HK-2 (cell line): ENCODE results near the gene CADPS2.

Experiments
- DNase-seq: peaks from one replicate; pipeline ENCODE4 v3.0.0-alpha.2; 2018; ENCODE audit not compliant: unreplicated experiment

Gene CADPS2

DNA sequence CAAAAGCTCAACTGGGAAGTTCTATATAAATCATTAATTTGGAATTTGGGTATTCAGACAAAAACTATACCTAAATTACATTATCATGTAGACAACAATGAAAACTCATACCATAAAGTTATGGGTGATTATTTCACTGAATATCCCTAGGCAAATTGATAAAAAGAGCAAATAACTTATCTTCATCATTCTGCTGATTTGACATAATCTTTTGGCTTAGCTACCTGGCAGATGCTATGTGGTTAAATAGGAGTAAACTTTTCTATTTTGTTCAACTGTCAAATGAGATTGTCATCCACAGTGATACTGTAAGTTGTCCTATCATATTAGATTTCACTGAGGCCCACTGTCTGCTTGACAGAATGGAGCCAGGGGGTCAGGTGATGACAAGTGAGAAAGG, 432.8 kb downstream of the CADPS2 start:
- no peak for DNase-seq

DNA sequence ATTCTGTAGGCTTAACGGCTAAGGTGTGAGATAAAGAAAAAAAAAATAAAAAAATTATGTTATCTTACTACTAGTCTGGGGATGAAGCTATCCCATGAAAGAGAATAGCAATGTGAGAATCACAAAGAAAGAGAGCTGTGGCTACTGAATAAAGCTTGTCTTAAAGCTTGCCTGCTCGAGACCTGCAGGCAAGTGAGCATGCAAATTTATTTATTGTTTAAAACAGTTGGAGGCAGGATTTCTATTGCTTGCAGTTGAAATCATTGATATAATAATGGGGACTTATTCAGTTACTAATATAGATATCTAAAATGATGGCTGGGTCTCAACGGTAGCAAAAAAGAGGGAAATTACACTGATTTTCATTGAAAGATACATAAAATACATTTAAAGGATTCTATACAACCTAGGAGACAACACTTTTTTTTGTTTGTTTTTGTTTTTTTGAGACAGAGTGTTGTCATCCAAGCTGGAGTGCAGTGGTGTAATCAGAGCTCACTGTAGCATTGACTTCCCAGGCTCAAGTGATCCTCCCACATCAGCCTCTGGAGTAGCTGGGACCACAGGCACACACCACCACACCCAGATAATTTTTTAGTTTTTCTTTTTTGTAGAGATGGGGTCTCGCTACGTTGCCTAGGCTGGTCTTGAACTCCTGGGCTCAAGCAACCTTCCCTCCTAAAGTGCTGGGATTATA, 437.2 kb downstream of the CADPS2 start:
- DNase-seq: no peak

DNA sequence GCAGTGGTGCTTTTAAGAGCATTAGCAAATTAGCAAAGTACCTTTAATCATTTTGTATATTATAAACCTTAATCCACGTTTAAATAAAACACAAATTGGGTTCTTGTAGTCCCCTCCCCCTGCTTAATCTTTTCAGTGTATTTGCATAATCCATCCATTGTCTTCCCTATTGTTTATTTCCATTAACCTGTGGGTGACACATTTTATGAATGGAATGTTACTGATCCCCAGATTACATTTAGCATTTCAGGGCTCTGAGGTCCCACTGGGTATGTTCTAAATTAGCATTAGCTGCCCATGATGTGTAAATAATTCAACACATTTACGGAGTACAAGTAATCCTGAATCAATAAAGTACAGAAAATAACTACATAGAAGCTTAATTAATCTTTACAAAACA, 443.3 kb downstream of the CADPS2 start:
- DNase-seq: no peak

GRCh38 chr7:122438492-122438891, 447.8 kb downstream of the CADPS2 start:
- no peak for DNase-seq

DNA sequence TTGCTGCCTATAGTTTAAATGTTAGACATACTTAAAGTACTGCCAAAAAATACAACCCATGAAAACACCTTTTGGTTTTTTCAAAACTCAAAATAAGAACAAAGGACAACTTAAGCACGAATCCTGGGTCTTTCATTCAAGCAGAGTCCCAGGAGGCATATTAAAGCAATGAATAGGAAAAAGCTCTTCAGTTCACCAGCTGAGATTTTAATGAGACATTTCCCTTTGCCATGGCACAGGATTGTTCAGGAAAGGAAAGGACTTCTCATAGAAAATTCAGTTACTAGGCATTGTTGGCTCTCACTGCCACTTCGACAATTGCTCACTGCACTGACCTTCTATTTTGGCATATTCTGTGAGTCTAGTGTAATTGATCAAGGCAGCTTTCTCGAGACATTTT, 448.3 kb downstream of the CADPS2 start:
- DNase-seq: no peak

GRCh38 chr7:122433765-122434164, 452.5 kb downstream of the CADPS2 start:
- DNase-seq: no peak

DNA sequence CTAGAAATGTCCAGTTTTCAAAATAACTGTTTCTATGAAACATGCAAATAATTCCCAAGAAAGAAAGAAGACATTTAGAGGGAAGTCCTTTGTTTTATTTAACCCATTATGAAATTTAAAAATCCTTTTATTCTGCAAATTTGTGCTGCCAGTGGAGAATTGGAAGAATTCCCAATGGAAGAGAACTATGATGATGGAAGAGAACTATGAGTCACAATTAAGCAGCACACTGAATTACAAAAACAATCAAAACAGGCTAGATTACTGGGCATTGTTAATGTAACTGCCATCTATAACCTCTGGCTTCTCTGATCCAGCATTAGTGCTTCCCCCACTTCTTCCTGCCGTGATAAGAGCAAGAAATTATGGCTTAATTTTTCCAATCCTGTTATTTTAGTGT, 455.6 kb downstream of the CADPS2 start:
- DNase-seq: no peak

DNA sequence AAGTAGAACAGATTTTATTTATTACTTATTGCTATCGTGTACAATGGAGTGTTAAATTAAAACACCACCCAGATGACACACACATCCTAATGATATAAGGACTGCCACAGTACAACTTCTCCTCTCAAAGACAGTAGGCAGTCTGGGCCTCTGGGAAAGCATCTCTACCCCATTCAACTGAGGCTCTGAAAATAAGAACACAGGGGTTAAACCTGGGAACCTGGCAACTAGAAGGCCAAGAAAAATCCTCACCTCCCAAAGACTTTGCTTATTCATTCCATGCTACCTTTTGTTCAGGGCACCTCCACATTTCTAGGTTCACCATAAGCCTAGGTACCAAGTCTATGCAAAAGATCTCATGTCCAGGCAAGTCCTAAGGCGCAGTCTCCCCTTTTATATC, 456.3 kb downstream of the CADPS2 start:
- DNase-seq: no peak

GRCh38 chr7:122425731-122426130, 460.5 kb downstream of the CADPS2 start:
- DNase-seq: no peak

DNA sequence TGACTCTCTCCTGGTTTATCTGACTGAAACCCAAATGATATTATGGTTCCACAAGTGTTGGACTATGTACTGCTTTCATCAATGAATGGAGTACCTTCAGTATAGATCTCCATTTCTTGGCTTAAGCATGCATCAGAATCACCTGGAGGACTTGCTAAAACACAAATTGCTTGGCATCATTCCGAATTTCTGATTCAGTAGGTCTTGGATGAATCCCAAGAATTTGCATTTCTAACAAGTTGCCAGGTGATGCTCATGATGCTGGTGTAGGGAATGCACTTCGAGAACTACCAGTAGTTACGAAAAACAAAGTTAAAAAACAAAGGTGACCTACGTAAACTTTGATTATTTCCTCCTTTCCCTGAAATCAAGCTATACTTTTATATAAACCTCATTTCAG, 462.7 kb downstream of the CADPS2 start:
- no peak for DNase-seq

DNA sequence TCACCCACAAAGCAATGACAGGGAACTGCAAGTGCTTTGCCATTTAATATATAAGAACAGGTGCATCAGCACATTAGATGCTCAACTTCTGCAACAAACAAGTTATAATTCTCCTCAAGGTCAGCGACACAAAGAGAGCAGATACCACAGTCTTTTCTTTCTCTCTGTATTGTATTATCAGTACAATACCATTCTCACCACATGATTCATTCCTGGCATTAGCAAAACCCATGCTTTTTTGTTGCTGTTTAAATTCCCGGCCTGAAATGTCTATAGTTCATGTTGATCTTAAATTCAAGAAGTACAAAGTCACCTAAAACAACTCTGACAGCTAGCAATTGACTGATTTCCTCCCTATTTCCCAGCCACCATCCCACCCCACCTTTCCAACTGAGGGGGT, 469.9 kb downstream of the CADPS2 start:
- no peak for DNase-seq

DNA sequence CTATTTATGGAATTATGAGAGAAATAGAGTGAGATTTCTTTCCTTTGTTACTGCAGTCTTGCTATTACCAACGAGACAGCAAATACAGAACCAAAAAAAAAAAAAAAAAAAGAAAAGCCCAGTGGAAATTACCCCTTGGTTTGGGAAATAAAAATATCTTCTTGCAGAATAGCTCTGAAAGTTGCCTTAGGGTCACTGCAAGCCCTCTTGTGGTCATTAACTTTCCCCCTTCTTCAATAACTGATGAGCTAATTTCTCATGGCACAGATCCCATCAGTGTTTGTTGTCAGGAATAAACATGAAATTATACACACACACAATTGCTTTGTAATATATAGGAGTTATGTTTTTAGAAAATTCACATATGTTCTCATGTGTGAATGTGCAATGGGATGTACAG, 470.8 kb downstream of the CADPS2 start:
- no peak for DNase-seq

GRCh38 chr7:122413339-122413738, 472.9 kb downstream of the CADPS2 start:
- no peak for DNase-seq

DNA sequence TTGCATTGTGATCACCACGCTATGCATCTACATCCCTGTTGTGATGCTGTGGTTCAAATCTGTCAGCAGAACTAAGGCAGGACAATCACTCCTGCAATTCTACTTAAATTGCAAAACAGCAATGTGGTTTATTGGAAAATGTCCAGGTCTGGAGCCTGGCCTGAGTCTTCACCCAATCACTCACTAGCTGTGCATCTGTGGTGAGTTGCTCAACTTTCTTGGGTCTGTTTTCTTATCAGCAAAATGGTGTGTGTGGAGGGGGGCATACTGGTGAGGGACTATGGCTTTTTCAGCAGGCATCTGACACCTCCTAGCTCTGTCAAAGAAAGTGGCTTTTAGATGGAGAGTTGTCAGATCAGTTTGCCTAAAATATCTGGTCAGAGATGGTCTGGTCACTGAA, 473.4 kb downstream of the CADPS2 start:
- no peak for DNase-seq

DNA sequence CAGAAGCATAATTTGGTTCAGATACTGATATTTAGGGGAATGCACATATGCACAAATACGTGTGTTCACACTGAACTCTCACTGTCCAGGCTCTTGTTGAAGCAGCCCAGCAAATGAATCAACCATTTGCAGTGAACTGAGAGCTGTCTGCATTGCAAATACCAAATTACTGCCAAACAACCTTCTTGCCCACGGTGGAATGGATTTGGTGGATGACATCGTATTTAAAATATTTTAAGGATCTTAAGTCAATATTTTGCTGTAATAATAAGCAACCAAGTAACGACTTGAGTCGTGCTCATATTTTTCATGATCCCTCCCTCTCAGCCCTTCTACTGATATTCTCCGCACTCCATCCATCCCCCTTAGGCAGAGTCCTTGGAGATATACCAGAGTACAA, 473.8 kb downstream of the CADPS2 start:
- no peak for DNase-seq

DNA sequence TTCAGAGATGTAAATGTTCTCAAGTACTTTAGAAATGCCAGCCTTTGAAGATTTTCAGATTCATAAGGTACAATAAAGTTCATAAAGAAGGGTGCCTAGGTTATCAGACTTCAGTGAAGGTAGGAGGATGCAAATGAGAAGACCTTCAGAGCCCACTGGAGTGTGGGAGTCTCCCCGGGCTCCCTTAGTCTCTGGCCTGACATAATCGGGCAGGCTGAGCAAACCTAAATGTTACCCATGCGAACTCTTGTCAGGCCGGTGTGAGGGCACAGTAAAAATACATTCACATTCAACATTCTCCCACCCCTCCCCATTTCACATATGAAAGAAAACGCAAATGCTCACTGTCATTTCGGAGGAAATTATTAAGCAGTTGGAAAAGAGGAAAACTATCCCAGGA, 479.1 kb downstream of the CADPS2 start:
- DNase-seq: no peak

GRCh38 chr7:122403113-122403512, 483.1 kb downstream of the CADPS2 start:
- DNase-seq: no peak

DNA sequence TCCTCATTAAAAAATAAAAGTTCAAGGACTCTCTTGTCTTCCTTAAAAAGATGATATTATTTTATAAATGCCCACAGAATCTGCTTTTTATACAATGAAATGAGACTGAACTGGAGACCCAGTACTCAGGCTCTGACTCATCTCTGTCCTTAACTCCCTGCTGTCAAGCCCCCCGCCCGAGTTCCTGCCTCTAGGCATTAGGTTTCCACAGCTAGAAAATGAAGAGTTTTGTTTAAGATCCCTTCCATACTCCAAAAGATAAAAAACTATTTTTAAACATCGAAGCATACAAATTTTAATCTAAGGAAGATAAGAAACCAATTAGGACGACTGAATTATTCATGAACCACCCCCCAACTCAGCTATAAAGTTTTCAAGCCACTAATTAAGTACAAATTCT, 484.0 kb downstream of the CADPS2 start:
- no peak for DNase-seq

DNA sequence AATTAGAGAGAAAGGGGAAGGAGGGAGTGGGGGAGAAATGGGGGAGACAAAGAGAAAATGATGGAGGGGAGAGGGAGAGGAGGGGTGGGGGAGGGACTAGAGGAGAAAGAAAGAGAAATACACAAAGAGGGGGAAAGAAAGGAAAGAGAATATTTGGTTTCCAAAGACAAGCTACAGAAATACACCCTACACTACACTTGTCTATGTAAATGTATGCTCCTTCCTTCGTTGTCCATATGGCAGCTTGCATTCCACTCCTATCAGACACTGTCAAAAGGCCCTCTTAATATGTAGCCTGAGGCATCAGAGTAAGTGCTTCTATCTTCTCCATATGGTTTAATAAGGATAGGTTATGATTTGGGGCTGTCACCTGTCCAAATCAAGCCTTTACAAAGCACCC, 488.9 kb downstream of the CADPS2 start:
- no peak for DNase-seq

- DNase-seq: no peak
Observed at GRCh38 chr7:122394512-122394911, 491.7 kb downstream of the CADPS2 start.

DNA sequence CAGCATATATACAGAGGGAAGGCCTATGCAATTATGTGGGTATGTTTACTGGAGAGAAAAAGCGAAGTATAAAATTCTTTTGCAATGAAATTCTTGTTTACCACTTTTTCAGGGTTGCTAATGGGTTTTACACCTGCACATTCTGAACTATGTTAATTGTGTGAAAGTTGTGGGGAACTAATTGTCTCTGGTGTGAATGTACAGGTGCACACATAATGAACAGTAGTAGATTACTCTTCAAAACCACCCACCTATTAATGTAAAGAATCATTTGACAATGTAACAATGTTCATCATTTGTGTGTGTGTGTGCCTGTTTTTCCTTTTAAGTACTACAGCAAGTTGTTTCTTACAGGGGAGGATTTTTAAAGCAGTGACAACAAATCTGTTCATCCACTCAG, 501.7 kb downstream of the CADPS2 start:
- no peak for DNase-seq

DNA sequence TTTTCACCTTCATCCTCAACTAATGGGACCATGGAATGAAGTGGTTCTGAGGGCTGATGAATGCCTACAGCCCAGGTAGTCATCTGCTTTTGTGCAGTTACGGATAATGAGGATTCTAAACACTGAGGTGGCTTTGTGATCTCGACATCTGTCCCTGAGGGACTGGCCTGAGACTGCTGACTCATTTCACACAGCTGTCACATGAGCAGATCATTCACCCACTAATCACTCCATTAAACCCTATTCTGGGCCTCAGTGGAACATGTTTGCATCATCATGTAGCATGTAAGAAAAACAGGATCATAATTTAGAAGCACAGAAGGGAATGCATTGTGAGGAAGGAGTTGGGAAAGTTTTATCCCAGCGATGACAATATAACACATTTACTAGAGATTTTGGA, 502.3 kb downstream of the CADPS2 start:
- no peak for DNase-seq

- DNase-seq: no peak
Observed at GRCh38 chr7:122380992-122381391, 505.3 kb downstream of the CADPS2 start.

DNA sequence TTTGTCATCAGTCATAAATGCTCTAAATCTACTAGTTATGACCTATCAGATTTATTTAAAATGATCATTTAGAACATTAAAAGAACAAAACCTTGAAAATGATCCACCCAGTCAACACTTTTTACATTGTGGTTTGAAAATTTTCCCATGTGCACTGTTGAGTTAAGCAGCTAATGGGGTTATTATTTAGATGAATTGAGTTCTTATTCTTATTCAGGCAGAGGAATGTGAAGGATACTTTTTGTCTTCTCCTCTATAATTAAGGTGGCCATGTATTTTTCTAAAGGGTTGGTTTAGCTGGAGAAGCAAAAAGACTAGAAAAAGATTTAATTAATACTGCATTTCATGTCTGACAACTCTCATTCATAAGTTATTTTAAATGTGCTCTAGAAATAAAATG, 506.8 kb downstream of the CADPS2 start:
- no peak for DNase-seq
